Large intestine (tissue), 3 donors: Measurements from ENCODE around the gene VAMP7. TPM values are rescaled to one million over a fixed set of nuclear protein-coding genes. Genes with fewer than 3 reads are reported as not detected.
"Not testable (repeated sequence)": the region's sequence is repeated elsewhere in the genome, so short reads cannot be mapped to it uniquely, and the experiment has no call there.

ENCODE experiments used
- DNase-seq, 2 donors: peaks; one replicate each; pipeline versions ENCODE4 v3.0.0 to v3.0.0-alpha.2; 2013
- H3K27ac ChIP-seq: one replicate; pipeline ENCODE4 v1.5.1; 2013; ENCODE audit warnings: low read length
- H3K27me3 ChIP-seq: 2 replicates; pipeline ENCODE4 v1.6.1; 2013; ENCODE audit warnings: low read length; ENCODE audit not compliant: control insufficient read depth, insufficient read depth
- H3K36me3 ChIP-seq: 2 replicates; pipeline ENCODE4 v1.6.1; 2013; ENCODE audit warnings: low read length; ENCODE audit not compliant: control insufficient read depth, insufficient read depth
- H3K4me1 ChIP-seq: one replicate; pipeline ENCODE4 v1.6.1; 2013; ENCODE audit warnings: low read length; ENCODE audit not compliant: control insufficient read depth, insufficient read depth
- H3K4me3 ChIP-seq: one replicate; pipeline ENCODE4 v1.5.1; 2013; ENCODE audit warnings: low read length
- H3K9me3 ChIP-seq: one replicate; pipeline ENCODE4 v1.6.1; 2013; ENCODE audit warnings: mild to moderate bottlenecking, low read depth, low read length, moderate library complexity; ENCODE audit not compliant: control insufficient read depth
- WGBS: methylation state at CpG from one replicate; pipeline ENCODE4 v1.1.5; 2013; ENCODE audit warnings: low lambda C conversion rate; ENCODE audit not compliant: insufficient coverage; 5-methylcytosine and 5-hydroxymethylcytosine counted together
- polyA plus RNA-seq: library from polyadenylated mRNA; unstranded; fragments of 120-200 nt; gene quantifications from one replicate; pipeline ENCODE4 v1.2.1, GENCODE V29; 2013

VAMP7 gene
- polyA plus RNA-seq, 1 donor, result 35.5 TPM

GRCh38 chrX:155896512-155896911 lies 15.4 kb downstream of the VAMP7 start:
- Histone ChIP-seq H3K27ac (no peak overlapping the region), H3K4me1 (no peaks in the 10 kb centered on the region), H3K36me3 (peaks cover 22% of the 10 kb centered on the region), H3K4me3 (no peak overlapping the region), H3K27me3 (no peaks in the 10 kb centered on the region), H3K9me3 (no peaks in the 10 kb centered on the region)
- 80% methylated on average over 1 of the region's 4 CpGs for WGBS
- DNase-seq, result no peak

- Histone ChIP-seq H3K36me3 (peaks cover 14% of the 10 kb centered on the region), H3K27ac (no peak overlapping the region), H3K4me1 (no peaks in the 10 kb centered on the region), H3K4me3 (no peak overlapping the region), H3K9me3 (no peaks in the 10 kb centered on the region), H3K27me3 (no peaks in the 10 kb centered on the region)
- no peak for DNase-seq
- WGBS, result 78% methylated on average over 3 of the region's 3 CpGs
Observed at GRCh38 chrX:155899366-155899765, 18.2 kb downstream of the VAMP7 start.

GRCh38 chrX:155900765-155901164 lies 19.6 kb downstream of the VAMP7 start:
- Histone ChIP-seq H3K4me1 (no peaks in the 10 kb centered on the region), H3K27ac (no peak overlapping the region), H3K9me3 (no peaks in the 10 kb centered on the region), H3K36me3 (peaks cover 9% of the 10 kb centered on the region), H3K4me3 (no peak overlapping the region), H3K27me3 (no peaks in the 10 kb centered on the region)
- WGBS, result 100% methylated on average over 1 of the region's 2 CpGs
- DNase-seq, result no peak

- H3K4me1 ChIP-seq, H3K4me3 ChIP-seq, H3K36me3 ChIP-seq, H3K27me3 ChIP-seq, DNase-seq, H3K27ac ChIP-seq: not testable (repeated sequence)
- H3K9me3 ChIP-seq, result peaks cover 11% of the 10 kb centered on the region
- no CpG with 5 or more reads among the region's 26 CpGs for WGBS
Observed at GRCh38 chrX:155907661-155908060, 26.5 kb downstream of the VAMP7 start.

GRCh38 chrX:155923200-155923599 lies 42.1 kb downstream of the VAMP7 start:
- H3K9me3 ChIP-seq, result peaks cover 4% of the 10 kb centered on the region
- no peaks in the 10 kb centered on the region for H3K4me1 ChIP-seq
- H3K36me3 ChIP-seq, result peaks cover 6% of the 10 kb centered on the region
- 77% methylated on average over 2 of the region's 2 CpGs for WGBS
- H3K4me3 ChIP-seq, result no peak overlapping the region
- no peaks in the 10 kb centered on the region for H3K27me3 ChIP-seq
- H3K27ac ChIP-seq, result no peak overlapping the region
- no peak for DNase-seq

- not testable (repeated sequence) for H3K36me3 ChIP-seq, H3K9me3 ChIP-seq, H3K27me3 ChIP-seq, H3K27ac ChIP-seq, H3K4me3 ChIP-seq, DNase-seq, H3K4me1 ChIP-seq
- WGBS, result 94% methylated on average over 3 of the region's 8 CpGs
Observed at GRCh38 chrX:155930852-155931618, 49.9 kb downstream of the VAMP7 start.

- DNase-seq, result no peak
- Histone ChIP-seq H3K4me3 (no peak overlapping the region), H3K9me3 (peaks cover 2% of the 10 kb centered on the region), H3K36me3 (no peaks in the 10 kb centered on the region), H3K27ac (no peak overlapping the region), H3K4me1 (no peaks in the 10 kb centered on the region), H3K27me3 (no peaks in the 10 kb centered on the region)
Observed at GRCh38 chrX:155938132-155938531, 57.0 kb downstream of the VAMP7 start.

- H3K4me3 ChIP-seq, result no peak overlapping the region
- DNase-seq, result no peak
- no CpG with 5 or more reads among the region's 2 CpGs for WGBS
- H3K4me1 ChIP-seq, result no peaks in the 10 kb centered on the region
- H3K27me3 ChIP-seq, result no peaks in the 10 kb centered on the region
- no peaks in the 10 kb centered on the region for H3K36me3 ChIP-seq
- H3K9me3 ChIP-seq, result peaks cover 6% of the 10 kb centered on the region
- no peak overlapping the region for H3K27ac ChIP-seq
Observed at GRCh38 chrX:155949098-155949497, 68.0 kb downstream of the VAMP7 start.

- no peak for DNase-seq
- H3K4me3 ChIP-seq, result no peak overlapping the region
- no peaks in the 10 kb centered on the region for H3K36me3 ChIP-seq
- H3K4me1 ChIP-seq, result no peaks in the 10 kb centered on the region
- no peak overlapping the region for H3K27ac ChIP-seq
- H3K27me3 ChIP-seq, result no peaks in the 10 kb centered on the region
- WGBS, result 80% methylated on average over 2 of the region's 3 CpGs
- peaks cover 9% of the 10 kb centered on the region for H3K9me3 ChIP-seq
Observed at GRCh38 chrX:155951237-155951789, 70.2 kb downstream of the VAMP7 start.

- H3K27me3 ChIP-seq, result no peaks in the 10 kb centered on the region
- no peak overlapping the region for H3K4me3 ChIP-seq
- H3K4me1 ChIP-seq, result no peaks in the 10 kb centered on the region
- peaks cover 9% of the 10 kb centered on the region for H3K9me3 ChIP-seq
- no peak for DNase-seq
- no peak overlapping the region for H3K27ac ChIP-seq
- no CpG with 5 or more reads among the region's 3 CpGs for WGBS
- H3K36me3 ChIP-seq, result no peaks in the 10 kb centered on the region
Observed at GRCh38 chrX:155953055-155953454, 71.9 kb downstream of the VAMP7 start.

GRCh38 chrX:155954793-155955192 lies 73.6 kb downstream of the VAMP7 start:
- no peaks in the 10 kb centered on the region for H3K36me3 ChIP-seq
- no peaks in the 10 kb centered on the region for H3K4me1 ChIP-seq
- H3K27me3 ChIP-seq, result no peaks in the 10 kb centered on the region
- no peak overlapping the region for H3K27ac ChIP-seq
- DNase-seq, result no peak
- H3K9me3 ChIP-seq, result peaks cover 9% of the 10 kb centered on the region
- no CpG with 5 or more reads among the region's 1 CpG for whole genome bisulfite sequencing
- no peak overlapping the region for H3K4me3 ChIP-seq
